Endothelial cell (in vitro differentiated cells): ENCODE results near the gene CACNA1B. TPM values are rescaled to one million over a fixed set of nuclear protein-coding genes. Genes with fewer than 3 reads are reported as not detected.

Source experiments
- DNase-seq: peaks from one replicate; pipeline ENCODE4 v3.0.0; 2021; ENCODE audit warnings: low spot score
- H3K27ac Mint-ChIP-seq: one replicate; pipeline ENCODE4 v1.8.0; 2021; ENCODE audit warnings: mixed read lengths, inconsistent platforms; ENCODE audit not compliant: unreplicated experiment
- H3K27me3 Mint-ChIP-seq: one replicate; pipeline ENCODE4 v1.8.0; 2021; ENCODE audit warnings: mild to moderate bottlenecking, moderate library complexity, mixed read lengths, inconsistent platforms; ENCODE audit not compliant: unreplicated experiment
- H3K36me3 Mint-ChIP-seq: one replicate; pipeline ENCODE4 v1.8.0; 2021; ENCODE audit warnings: mild to moderate bottlenecking, low read depth, mixed read lengths, inconsistent platforms; ENCODE audit not compliant: unreplicated experiment
- H3K4me1 Mint-ChIP-seq: one replicate; pipeline ENCODE4 v1.8.0; 2021; ENCODE audit warnings: mild to moderate bottlenecking, mixed read lengths, inconsistent platforms; ENCODE audit not compliant: unreplicated experiment
- H3K4me3 Mint-ChIP-seq: one replicate; pipeline ENCODE4 v1.8.0; 2021; ENCODE audit warnings: mild to moderate bottlenecking, mixed read lengths, inconsistent platforms; ENCODE audit not compliant: unreplicated experiment
- H3K9me3 Mint-ChIP-seq: one replicate; pipeline ENCODE4 v1.8.0; 2021; ENCODE audit warnings: mixed read lengths, inconsistent platforms; ENCODE audit not compliant: unreplicated experiment
- total RNA-seq: library from RNA; stranded (reverse); fragmentation: NEBNext Ultra II Directional; extraction: Animal tissue kit (Norgen Biotek cat#: 25700); gene quantifications from one replicate; pipeline ENCODE4 v1.2.1, GENCODE V29; 2021; ENCODE audit not compliant: unreplicated experiment
- TF ChIP-seq, protein P1 (sequence below): fragments of 200-600 bp; sonication (generic); IDR thresholded peaks from one replicate; pipeline ENCODE4 v1.5.0; 2021; ENCODE audit warnings: antibody characterized with exemption; ENCODE audit not compliant: unreplicated experiment

Gene CACNA1B
- total RNA-seq, 1 donor from 2014 or later, result 2.0 TPM

DNA sequence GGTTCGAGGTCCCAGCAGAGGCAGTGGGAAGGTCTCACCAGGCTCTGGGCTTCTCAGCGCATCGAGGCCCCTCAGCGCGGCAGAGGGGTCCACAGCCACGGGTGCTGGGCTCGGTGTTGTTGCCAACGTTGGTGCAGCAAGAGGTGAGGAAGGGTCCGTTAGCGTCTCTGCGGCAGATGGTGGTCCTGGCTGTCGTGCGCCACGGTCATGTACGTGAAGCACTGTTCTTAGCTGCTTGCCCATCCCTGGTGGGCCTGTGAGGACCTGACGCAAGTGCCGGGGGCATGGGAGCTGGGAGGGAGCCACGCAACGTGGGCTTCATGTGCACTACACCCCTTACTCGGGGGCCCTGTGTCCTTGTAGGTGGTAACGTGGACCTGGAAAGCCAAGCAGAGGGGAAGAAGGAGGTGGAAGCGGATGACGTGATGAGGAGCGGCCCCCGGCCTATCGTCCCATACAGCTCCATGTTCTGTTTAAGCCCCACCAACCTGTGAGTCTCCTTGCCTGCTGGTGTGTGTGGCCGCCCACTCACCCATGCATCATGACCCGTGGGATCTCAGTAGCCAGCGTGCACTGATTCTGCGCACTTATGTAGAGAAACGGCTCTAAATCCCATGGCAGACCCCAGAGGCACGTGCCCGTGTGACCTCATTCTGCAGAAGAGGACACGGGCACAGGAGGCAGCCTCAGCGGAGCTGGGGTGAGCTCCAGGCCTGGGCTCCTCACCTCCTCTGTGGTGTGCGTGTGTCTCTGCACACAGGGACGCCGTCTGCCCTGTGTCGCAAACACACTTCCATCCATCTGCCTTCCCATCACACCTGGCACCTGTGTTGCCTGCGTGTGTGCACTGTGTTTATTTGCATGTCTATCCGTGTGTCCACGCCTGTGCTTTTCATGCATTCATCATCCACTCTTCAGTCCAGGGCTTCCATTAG lies 166.1 kb downstream of the CACNA1B start:
- Mint-ChIP-seq H3K4me1 (peaks cover 6% of the 10 kb centered on the region), H3K27me3 (peaks cover 13% of the 10 kb centered on the region), H3K27ac (no peak overlapping the region), H3K36me3 (peaks cover 8% of the 10 kb centered on the region), H3K9me3 (no peaks in the 10 kb centered on the region), H3K4me3 (no peak overlapping the region)
- no peak for DNase-seq
- TF ChIP-seq, protein P1, sequence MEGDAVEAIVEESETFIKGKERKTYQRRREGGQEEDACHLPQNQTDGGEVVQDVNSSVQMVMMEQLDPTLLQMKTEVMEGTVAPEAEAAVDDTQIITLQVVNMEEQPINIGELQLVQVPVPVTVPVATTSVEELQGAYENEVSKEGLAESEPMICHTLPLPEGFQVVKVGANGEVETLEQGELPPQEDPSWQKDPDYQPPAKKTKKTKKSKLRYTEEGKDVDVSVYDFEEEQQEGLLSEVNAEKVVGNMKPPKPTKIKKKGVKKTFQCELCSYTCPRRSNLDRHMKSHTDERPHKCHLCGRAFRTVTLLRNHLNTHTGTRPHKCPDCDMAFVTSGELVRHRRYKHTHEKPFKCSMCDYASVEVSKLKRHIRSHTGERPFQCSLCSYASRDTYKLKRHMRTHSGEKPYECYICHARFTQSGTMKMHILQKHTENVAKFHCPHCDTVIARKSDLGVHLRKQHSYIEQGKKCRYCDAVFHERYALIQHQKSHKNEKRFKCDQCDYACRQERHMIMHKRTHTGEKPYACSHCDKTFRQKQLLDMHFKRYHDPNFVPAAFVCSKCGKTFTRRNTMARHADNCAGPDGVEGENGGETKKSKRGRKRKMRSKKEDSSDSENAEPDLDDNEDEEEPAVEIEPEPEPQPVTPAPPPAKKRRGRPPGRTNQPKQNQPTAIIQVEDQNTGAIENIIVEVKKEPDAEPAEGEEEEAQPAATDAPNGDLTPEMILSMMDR, result no peak

GRCh38 chr9:138044485-138045383 lies 167.2 kb downstream of the CACNA1B start:
- TF ChIP-seq, protein P1, result no peak

GRCh38 chr9:138045541-138046490 lies 168.2 kb downstream of the CACNA1B start:
- TF ChIP-seq, protein P1, result no peak
- no peak for DNase-seq
- Mint-ChIP-seq H3K36me3 (peaks cover 8% of the 10 kb centered on the region), H3K27me3 (peaks cover 15% of the 10 kb centered on the region), H3K9me3 (no peaks in the 10 kb centered on the region), H3K4me1 (peaks cover 18% of the 10 kb centered on the region), H3K4me3 (no peak overlapping the region), H3K27ac (no peak overlapping the region)

More at GRCh38 chr9:138044485-138045383, 167.2 kb downstream of the CACNA1B start:
- no peak for DNase-seq
- Mint-ChIP-seq H3K27ac (no peak overlapping the region), H3K27me3 (peaks cover 15% of the 10 kb centered on the region), H3K36me3 (peaks cover 8% of the 10 kb centered on the region), H3K4me3 (no peak overlapping the region), H3K4me1 (peaks cover 8% of the 10 kb centered on the region), H3K9me3 (no peaks in the 10 kb centered on the region)

- H3K36me3 Mint-ChIP-seq, result peaks cover 8% of the 10 kb centered on the region
- no peak overlapping the region for H3K27ac Mint-ChIP-seq
- no peak overlapping the region for H3K4me3 Mint-ChIP-seq
- peaks cover 22% of the 10 kb centered on the region for H3K4me1 Mint-ChIP-seq
- DNase-seq, result no peak
- peaks cover 15% of the 10 kb centered on the region for H3K27me3 Mint-ChIP-seq
- no peaks in the 10 kb centered on the region for H3K9me3 Mint-ChIP-seq
- TF ChIP-seq, protein P1, result no peak
Measured at GRCh38 chr9:138046641-138047301, 169.2 kb downstream of the CACNA1B start.
